IPS DF 19.7 (cell line): ENCODE results near the gene TMEM143.
"Not testable (repeated sequence)": the region's sequence is repeated elsewhere in the genome, so short reads cannot be mapped to it uniquely, and the experiment has no call there.

ENCODE experiments used
- DNase-seq: peaks from one replicate; pipeline ENCODE4 v3.0.0-alpha.2; 2013; ENCODE audit warnings: low read depth, low spot score

The TMEM143 gene

GRCh38 chr19:48330012-48330681, 33.6 kb downstream of the TMEM143 start:
- no peak for DNase-seq

- no peak for DNase-seq
Measured at GRCh38 chr19:48329167-48329891, 34.4 kb downstream of the TMEM143 start.

GRCh38 chr19:48325265-48325910, 38.4 kb downstream of the TMEM143 start, which contains the start of gene EMP3:
EMP3 (plus strand) TSS chr19:48325552; CDS start chr19:48326845, 1,293 bp downstream.
- no peak for DNase-seq

- DNase-seq, result no peak
Measured at GRCh38 chr19:48321622-48322591, 41.8 kb downstream of the TMEM143 start.

- no peak for DNase-seq
Measured at GRCh38 chr19:48321372-48321621, 42.4 kb downstream of the TMEM143 start.

GRCh38 chr19:48319647-48320541, 43.8 kb downstream of the TMEM143 start:
- DNase-seq, result no peak

- DNase-seq, result no peak
Measured at GRCh38 chr19:48318286-48318987, 45.3 kb downstream of the TMEM143 start.

GRCh38 chr19:48317708-48317960, 46.1 kb downstream of the TMEM143 start:
- DNase-seq, result not testable (repeated sequence)

- DNase-seq, result no peak
Measured at GRCh38 chr19:48315712-48316111, 48.0 kb downstream of the TMEM143 start.

GRCh38 chr19:48311384-48311783, 52.4 kb downstream of the TMEM143 start:
- DNase-seq, result no peak

GRCh38 chr19:48310227-48310626, 53.5 kb downstream of the TMEM143 start:
- DNase-seq, result no peak

GRCh38 chr19:48309731-48310130, 54.0 kb downstream of the TMEM143 start:
- not testable (repeated sequence) for DNase-seq

GRCh38 chr19:48308631-48309586, 54.8 kb downstream of the TMEM143 start:
- DNase-seq, result no peak

- no peak for DNase-seq
Measured at GRCh38 chr19:48303866-48304265, 59.9 kb downstream of the TMEM143 start.

GRCh38 chr19:48303367-48303766, 60.4 kb downstream of the TMEM143 start:
- no peak for DNase-seq

GRCh38 chr19:48302600-48302959, 61.2 kb downstream of the TMEM143 start:
- no peak for DNase-seq

- DNase-seq, result no peak
Measured at GRCh38 chr19:48301886-48302599, 61.7 kb downstream of the TMEM143 start.

GRCh38 chr19:48297975-48298374, 65.8 kb downstream of the TMEM143 start:
- DNase-seq, result no peak
